Vagina (tissue), 2 donors: ENCODE measurements around the gene ADCY4. TPM values are rescaled to one million over a fixed set of nuclear protein-coding genes. Genes with fewer than 3 reads are reported as not detected.
A peak's percentile ranks its signal among the peaks of the same experiment; 100 is the strongest.
"Not testable (repeated sequence)": the region's sequence is repeated elsewhere in the genome, so short reads cannot be mapped to it uniquely, and the experiment has no call there.

ENCODE experiments used
- DNase-seq, 2 donors: peaks; one replicate each; pipeline ENCODE4 v3.0.0-alpha.2; 2017; ENCODE audit errors: extremely low spot score in 2 of 2
- H3K27ac ChIP-seq: fragments of 200-600 bp; sonication (generic); one replicate; pipeline ENCODE4 v1.5.1; 2019
- H3K27me3 ChIP-seq: fragments of 200-600 bp; sonication (generic); one replicate; pipeline ENCODE4 v1.5.1; 2019
- H3K36me3 ChIP-seq, 2 donors: fragments of 200-600 bp; sonication (generic); one replicate each; pipeline ENCODE4 v1.5.1; 2017 to 2019
- H3K4me1 ChIP-seq: fragments of 200-600 bp; sonication (generic); one replicate; pipeline ENCODE4 v1.5.1; 2019
- H3K4me3 ChIP-seq, 2 donors: fragments of 200-600 bp; sonication (generic); 1 replicate in 1 of 2; 2 replicates in 1 of 2; pipeline ENCODE4 v1.5.1; 2016 to 2019
- H3K9me3 ChIP-seq: fragments of 200-600 bp; sonication (generic); one replicate; pipeline ENCODE4 v1.5.1; 2019
- POLR2A ChIP-seq, 2 donors: fragments of 450-650 bp; IDR thresholded peaks; one replicate each; pipeline ENCODE4 v1.6.1; 2017; ENCODE audit warnings: antibody characterized with exemption in 2 of 2, mild to moderate bottlenecking in 2 of 2, moderate library complexity in 2 of 2
- POLR2AphosphoS5 ChIP-seq, 2 donors: sonication (generic); formaldehyde crosslinking; IDR thresholded peaks; one replicate each; pipeline ENCODE4 v1.9.0; 2017; ENCODE audit warnings: antibody characterized with exemption in 2 of 2, mild to moderate bottlenecking in 2 of 2, low read depth in 1 of 2; ENCODE audit not compliant: insufficient read depth in 1 of 2
- intact Hi-C: fragments of 100-400 bp; cut with DNase I; formaldehyde crosslinking; loops from one replicate; pipeline ENCODE4 v1.15.1; 2023
- total RNA-seq: library from RNA; depleted of rRNA; stranded (reverse); fragments of >200 nt; gene quantifications from one replicate; pipeline ENCODE4 v1.2.3, GENCODE V29; 2016
- TF ChIP-seq, protein P1 (sequence below), 3 experiments: fragments of 450-650 bp in 2 of 3; fragments of 200-600 bp in 1 of 3; sonication (generic) in 1 of 3; IDR thresholded peaks; one replicate each; pipeline ENCODE4 v1.5.1; 2017 to 2019; ENCODE audit warnings: antibody characterized with exemption in 3 of 3, mild to moderate bottlenecking in 2 of 3, moderate library complexity in 2 of 3

Gene ADCY4
- total RNA-seq, 1 donor from 2014 or later, result 32.7 TPM

DNA sequence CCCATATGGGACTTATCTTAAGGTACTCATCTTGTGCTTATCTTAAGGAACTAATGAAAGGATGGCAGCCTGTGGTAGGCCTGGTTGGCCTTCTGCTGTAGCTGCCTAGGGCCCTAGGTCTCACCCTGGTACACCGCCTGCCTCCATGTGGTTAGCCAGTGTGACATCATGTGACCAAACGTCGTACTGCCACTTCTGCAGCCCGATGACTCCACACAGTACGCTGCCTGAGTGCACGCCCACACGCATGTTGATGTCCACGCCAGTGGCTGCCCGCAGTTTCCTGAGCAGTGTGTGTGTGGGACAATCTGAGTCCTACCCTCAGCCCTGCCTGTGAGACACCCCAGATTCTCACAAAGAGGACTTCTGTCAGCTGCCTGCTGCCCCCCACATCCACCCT lies 5.1 kb downstream of the ADCY4 start:
- no peaks in the 10 kb centered on the region for H3K27me3 ChIP-seq
- H3K9me3 ChIP-seq, result no peaks in the 10 kb centered on the region
- H3K36me3 ChIP-seq, result no peaks in the 10 kb centered on the region
- TF ChIP-seq, protein P1, sequence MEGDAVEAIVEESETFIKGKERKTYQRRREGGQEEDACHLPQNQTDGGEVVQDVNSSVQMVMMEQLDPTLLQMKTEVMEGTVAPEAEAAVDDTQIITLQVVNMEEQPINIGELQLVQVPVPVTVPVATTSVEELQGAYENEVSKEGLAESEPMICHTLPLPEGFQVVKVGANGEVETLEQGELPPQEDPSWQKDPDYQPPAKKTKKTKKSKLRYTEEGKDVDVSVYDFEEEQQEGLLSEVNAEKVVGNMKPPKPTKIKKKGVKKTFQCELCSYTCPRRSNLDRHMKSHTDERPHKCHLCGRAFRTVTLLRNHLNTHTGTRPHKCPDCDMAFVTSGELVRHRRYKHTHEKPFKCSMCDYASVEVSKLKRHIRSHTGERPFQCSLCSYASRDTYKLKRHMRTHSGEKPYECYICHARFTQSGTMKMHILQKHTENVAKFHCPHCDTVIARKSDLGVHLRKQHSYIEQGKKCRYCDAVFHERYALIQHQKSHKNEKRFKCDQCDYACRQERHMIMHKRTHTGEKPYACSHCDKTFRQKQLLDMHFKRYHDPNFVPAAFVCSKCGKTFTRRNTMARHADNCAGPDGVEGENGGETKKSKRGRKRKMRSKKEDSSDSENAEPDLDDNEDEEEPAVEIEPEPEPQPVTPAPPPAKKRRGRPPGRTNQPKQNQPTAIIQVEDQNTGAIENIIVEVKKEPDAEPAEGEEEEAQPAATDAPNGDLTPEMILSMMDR (IDR thresholded peaks at IDR 0.05), result no peak
- no peak for TF ChIP-seq POLR2A (IDR thresholded peaks at IDR 0.05)
- peak in 1 of 2 donors; percentile 40 for TF ChIP-seq POLR2AphosphoS5 (IDR thresholded peaks at IDR 0.05; ENCODE audit: insufficient read depth in 1 of 2, low read depth in 1 of 2)
- intact Hi-C loops, result no loop called here
- H3K4me1 ChIP-seq, result peaks cover 33% of the 10 kb centered on the region
- H3K27ac ChIP-seq, result no peak overlapping the region
- DNase-seq, result no peak
- no peak overlapping the region for H3K4me3 ChIP-seq

DNA sequence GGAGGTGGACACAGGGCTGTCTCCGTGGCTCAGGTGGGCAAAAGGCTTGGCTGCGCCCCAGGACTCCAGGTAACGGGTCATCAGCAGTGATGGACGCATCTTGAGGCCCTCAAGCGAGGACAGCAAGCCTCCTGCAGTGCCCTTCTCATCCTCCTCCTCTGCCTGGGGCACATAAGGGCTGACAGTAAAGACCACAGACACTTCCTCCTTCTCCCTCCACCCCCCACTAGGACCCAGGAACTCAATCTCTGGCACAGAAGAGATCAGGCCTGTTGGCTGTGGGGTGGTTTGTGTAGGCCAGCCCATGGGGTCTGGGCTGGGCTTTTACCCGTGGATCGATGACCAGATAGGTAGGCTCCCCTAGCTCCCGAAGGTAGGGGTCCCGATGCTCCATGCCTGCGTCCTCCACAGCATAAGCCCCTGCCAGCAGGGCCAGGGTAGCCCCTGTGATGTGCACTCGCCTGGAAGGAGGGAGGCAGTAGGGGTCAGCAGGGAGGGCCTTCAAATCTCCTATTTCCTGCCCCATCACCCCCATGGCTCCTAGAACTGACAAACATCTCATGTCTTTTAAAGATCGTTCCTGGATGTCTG lies 5.7 kb downstream of the ADCY4 start:
- H3K4me3 ChIP-seq, result no peak overlapping the region
- TF ChIP-seq POLR2A (IDR thresholded peaks at IDR 0.05) (no peak), POLR2AphosphoS5 (IDR thresholded peaks at IDR 0.05; ENCODE audit: insufficient read depth in 1 of 2, low read depth in 1 of 2) (no peak)
- TF ChIP-seq, protein P1 (IDR thresholded peaks at IDR 0.05), result no peak
- H3K27ac ChIP-seq, result peak overlapping the region; percentile 2
- no peaks in the 10 kb centered on the region for H3K9me3 ChIP-seq
- no peak for DNase-seq
- H3K4me1 ChIP-seq, result peaks cover 27% of the 10 kb centered on the region
- intact Hi-C loops, result no loop called here
- no peaks in the 10 kb centered on the region for H3K27me3 ChIP-seq
- H3K36me3 ChIP-seq, result no peaks in the 10 kb centered on the region

DNA sequence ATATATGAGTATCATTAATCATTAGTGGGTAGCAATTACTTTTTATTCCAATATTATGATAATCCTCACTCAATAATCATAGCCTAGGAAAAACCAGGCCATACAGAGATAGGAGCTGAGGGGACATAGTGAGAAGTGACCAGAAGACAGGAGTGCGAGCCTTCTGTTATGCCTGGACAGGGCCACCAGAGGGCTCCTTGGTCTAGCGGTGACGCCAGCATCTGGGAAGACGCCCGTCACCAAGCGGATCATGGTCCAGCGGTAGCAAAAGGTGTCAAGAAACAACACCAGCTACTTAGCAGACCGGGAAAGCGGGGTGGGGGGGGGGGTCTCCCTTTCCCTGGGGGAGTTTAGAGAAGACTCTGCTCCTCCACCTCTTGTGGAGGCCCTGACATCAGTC lies 7.0 kb downstream of the ADCY4 start:
- H3K27me3 ChIP-seq, H3K36me3 ChIP-seq, H3K27ac ChIP-seq, H3K9me3 ChIP-seq, intact Hi-C loops, DNase-seq, H3K4me3 ChIP-seq: not testable (repeated sequence)
- peaks cover 15% of the 10 kb centered on the region for H3K4me1 ChIP-seq
- TF ChIP-seq, protein P1 (IDR thresholded peaks at IDR 0.05), result peak in 2 of 3 experiments; percentile 15 to 62

DNA sequence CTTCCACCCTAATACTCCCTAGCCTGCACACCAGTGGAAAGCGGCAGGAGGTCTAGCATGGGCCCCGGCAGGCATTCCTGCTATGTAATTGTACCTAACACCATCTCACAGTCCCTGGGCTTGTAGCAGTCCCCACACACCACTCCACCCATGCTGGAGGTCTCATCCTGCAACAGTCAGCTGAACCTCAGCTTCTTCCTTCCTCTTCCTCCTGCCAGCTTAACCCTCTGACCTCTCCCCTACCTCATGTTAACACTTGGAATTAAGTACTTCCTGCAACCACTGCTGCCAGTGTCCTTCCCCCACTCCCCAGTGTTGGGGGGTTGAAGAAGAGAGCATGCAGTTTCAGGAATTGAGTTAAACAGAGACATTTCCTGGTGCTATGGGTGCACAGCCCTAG lies 7.6 kb downstream of the ADCY4 start:
- Histone ChIP-seq H3K9me3 (no peaks in the 10 kb centered on the region), H3K27ac (no peak overlapping the region), H3K4me1 (peaks cover 9% of the 10 kb centered on the region), H3K36me3 (no peaks in the 10 kb centered on the region), H3K4me3 (no peak overlapping the region), H3K27me3 (no peaks in the 10 kb centered on the region)
- DNase-seq, result no peak
- TF ChIP-seq, protein P1 (IDR thresholded peaks at IDR 0.05), result no peak
- no peak for TF ChIP-seq POLR2A (IDR thresholded peaks at IDR 0.05)
- TF ChIP-seq POLR2AphosphoS5 (IDR thresholded peaks at IDR 0.05; ENCODE audit: insufficient read depth in 1 of 2, low read depth in 1 of 2), result no peak
- intact Hi-C loops, result no loop called here

DNA sequence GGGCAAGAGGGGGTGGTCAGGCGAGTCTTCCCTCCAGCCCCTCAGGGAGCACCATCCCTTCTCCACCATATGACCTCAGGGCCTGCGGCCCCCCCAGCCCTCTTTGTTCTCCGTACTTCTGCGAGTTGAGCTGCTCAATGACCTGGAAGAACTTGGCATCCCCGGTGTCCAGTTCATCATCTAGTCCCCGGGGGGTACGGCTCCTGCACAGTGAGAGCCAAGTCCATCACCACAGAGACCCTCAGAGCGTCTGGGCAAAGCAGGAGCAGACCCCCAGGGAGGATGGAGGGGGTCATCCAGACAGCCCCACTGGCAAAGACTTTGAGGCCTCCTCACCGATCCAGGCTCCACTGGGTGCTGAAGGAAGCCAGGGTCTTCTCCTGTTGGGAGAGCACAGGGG lies 8.9 kb downstream of the ADCY4 start:
- no peak for DNase-seq
- H3K4me3 ChIP-seq, result no peak overlapping the region
- no peak overlapping the region for H3K27ac ChIP-seq
- H3K36me3 ChIP-seq, result no peaks in the 10 kb centered on the region
- H3K9me3 ChIP-seq, result no peaks in the 10 kb centered on the region
- no peaks in the 10 kb centered on the region for H3K27me3 ChIP-seq
- intact Hi-C loops, result no loop called here
- no peaks in the 10 kb centered on the region for H3K4me1 ChIP-seq
- TF ChIP-seq POLR2AphosphoS5 (IDR thresholded peaks at IDR 0.05; ENCODE audit: insufficient read depth in 1 of 2, low read depth in 1 of 2) (no peak), POLR2A (IDR thresholded peaks at IDR 0.05) (no peak)
- TF ChIP-seq, protein P1 (IDR thresholded peaks at IDR 0.05), result no peak
